IMR-90 (cell line): ENCODE measurements around the gene FKBP11.
A peak's percentile ranks its signal among the peaks of the same experiment; 100 is the strongest.

Experiments used
- CEBPB ChIP-seq: IDR thresholded peaks from 2 replicates; pipeline ENCODE4 v1.6.1; 2012; ENCODE audit warnings: low read depth, low read length, improper control_type of control experiment
- CHD1 ChIP-seq: IDR thresholded peaks from 2 replicates; pipeline ENCODE4 v1.6.1; 2012; ENCODE audit warnings: low read depth, low read length, improper control_type of control experiment
- FOS ChIP-seq: fragments of 150-350 bp; IDR thresholded peaks from 2 replicates; pipeline ENCODE4 v1.6.1; 2016; ENCODE audit warnings: low read depth, low read length
- MAZ ChIP-seq: IDR thresholded peaks from 2 replicates; pipeline ENCODE4 v1.6.1; 2012; ENCODE audit warnings: low read depth, mild to moderate bottlenecking, low read length, improper control_type of control experiment, moderate library complexity, borderline replicate concordance
- MXI1 ChIP-seq: IDR thresholded peaks from 2 replicates; pipeline ENCODE4 v1.6.1; 2012; ENCODE audit warnings: low read depth, mild to moderate bottlenecking, low read length, moderate library complexity, borderline replicate concordance
- NFE2L2 ChIP-seq: fragments of 150-350 bp; IDR thresholded peaks from 2 replicates; pipeline ENCODE4 v1.6.1; 2016; ENCODE audit warnings: low read depth, mild to moderate bottlenecking, low read length
- POLR2A ChIP-seq: IDR thresholded peaks from 2 replicates; pipeline ENCODE4 v1.6.1; 2012; ENCODE audit warnings: mild to moderate bottlenecking, low read depth, low read length
- RAD21 ChIP-seq: IDR thresholded peaks from 2 replicates; pipeline ENCODE4 v1.6.1; 2012; ENCODE audit warnings: low read length, improper control_type of control experiment
- RFX5 ChIP-seq: IDR thresholded peaks from 2 replicates; pipeline ENCODE4 v1.8.0; 2012; ENCODE audit warnings: low read depth, mild to moderate bottlenecking, low read length, moderate library complexity
- TF ChIP-seq, protein P1 (sequence below): conservative IDR thresholded peaks from 2 replicates; pipeline ENCODE4 v1.5.1; 2012; ENCODE audit warnings: mild to moderate bottlenecking, low read depth, low read length, improper control_type of control experiment
- TF ChIP-seq, protein P2 (sequence below): fragments of 150-350 bp; IDR thresholded peaks from 2 replicates; pipeline ENCODE4 v1.6.1; 2017; ENCODE audit warnings: mild to moderate bottlenecking, antibody characterized with exemption, low read length, low read depth

DNA sequence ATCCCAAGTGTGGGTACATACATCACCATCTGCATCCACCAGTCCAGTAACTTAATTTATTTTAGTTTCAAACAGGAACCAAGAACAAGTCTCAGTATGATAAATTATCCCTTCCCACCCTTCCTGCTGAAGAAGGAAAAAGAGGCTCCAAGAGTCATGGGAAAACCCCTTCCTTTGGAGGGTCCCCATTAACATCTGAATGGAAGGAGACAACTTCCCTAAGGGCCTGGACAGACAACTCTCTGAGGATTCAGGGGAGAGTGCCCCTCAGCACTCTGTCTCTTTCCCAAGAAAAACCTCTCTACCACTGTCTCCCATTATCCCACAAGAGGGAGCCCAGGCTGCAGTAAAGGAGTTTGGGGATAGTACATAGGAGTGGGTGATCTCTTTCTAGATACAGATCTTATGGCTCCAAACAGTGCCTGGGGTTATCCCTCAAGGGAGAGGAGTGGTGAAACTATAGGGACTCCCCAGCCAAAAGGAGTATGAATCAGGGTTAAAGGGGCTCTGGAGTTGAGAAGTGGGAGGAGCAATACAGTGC lies 40.1 kb upstream of the FKBP11 start:
- TF ChIP-seq, protein P1, sequence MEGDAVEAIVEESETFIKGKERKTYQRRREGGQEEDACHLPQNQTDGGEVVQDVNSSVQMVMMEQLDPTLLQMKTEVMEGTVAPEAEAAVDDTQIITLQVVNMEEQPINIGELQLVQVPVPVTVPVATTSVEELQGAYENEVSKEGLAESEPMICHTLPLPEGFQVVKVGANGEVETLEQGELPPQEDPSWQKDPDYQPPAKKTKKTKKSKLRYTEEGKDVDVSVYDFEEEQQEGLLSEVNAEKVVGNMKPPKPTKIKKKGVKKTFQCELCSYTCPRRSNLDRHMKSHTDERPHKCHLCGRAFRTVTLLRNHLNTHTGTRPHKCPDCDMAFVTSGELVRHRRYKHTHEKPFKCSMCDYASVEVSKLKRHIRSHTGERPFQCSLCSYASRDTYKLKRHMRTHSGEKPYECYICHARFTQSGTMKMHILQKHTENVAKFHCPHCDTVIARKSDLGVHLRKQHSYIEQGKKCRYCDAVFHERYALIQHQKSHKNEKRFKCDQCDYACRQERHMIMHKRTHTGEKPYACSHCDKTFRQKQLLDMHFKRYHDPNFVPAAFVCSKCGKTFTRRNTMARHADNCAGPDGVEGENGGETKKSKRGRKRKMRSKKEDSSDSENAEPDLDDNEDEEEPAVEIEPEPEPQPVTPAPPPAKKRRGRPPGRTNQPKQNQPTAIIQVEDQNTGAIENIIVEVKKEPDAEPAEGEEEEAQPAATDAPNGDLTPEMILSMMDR, result peak; percentile 62
- TF ChIP-seq RFX5, result no peak
- no peak for TF ChIP-seq POLR2A
- no peak for TF ChIP-seq CEBPB
- peak; percentile 65 for TF ChIP-seq RAD21
- TF ChIP-seq MXI1, result no peak
- TF ChIP-seq FOS, result no peak
- TF ChIP-seq MAZ, result no peak
- TF ChIP-seq, protein P2, sequence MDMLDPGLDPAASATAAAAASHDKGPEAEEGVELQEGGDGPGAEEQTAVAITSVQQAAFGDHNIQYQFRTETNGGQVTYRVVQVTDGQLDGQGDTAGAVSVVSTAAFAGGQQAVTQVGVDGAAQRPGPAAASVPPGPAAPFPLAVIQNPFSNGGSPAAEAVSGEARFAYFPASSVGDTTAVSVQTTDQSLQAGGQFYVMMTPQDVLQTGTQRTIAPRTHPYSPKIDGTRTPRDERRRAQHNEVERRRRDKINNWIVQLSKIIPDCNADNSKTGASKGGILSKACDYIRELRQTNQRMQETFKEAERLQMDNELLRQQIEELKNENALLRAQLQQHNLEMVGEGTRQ, result no peak
- TF ChIP-seq NFE2L2, result no peak
- no peak for TF ChIP-seq CHD1
